ENCODE results near the gene FAM174B.

Gene FAM174B

GRCh38 chr15:92655178-92655995 lies at the start of gene FAM174B:
FAM174B (minus strand) TSS chr15:92655775.
- peak; percentile 84 for DNase-seq (ENCODE audit: low spot score)

GRCh38 chr15:92696096-92696495 lies 40.5 kb upstream of the FAM174B start:
- no peak for DNase-seq (ENCODE audit: low spot score)

- DNase-seq (ENCODE audit: low spot score): peak; percentile 81
Observed at GRCh38 chr15:92693691-92694331, 38.2 kb upstream of the FAM174B start.

GRCh38 chr15:92690395-92690794 lies 34.8 kb upstream of the FAM174B start:
- DNase-seq (ENCODE audit: low spot score): no peak

GRCh38 chr15:92687746-92688145 lies 32.2 kb upstream of the FAM174B start:
- no peak for DNase-seq (ENCODE audit: low spot score)

GRCh38 chr15:92687195-92687602 lies 31.6 kb upstream of the FAM174B start:
- no peak for DNase-seq (ENCODE audit: low spot score)

GRCh38 chr15:92683511-92683834 lies 27.9 kb upstream of the FAM174B start:
- no peak for DNase-seq (ENCODE audit: low spot score)

GRCh38 chr15:92682741-92683510 lies 27.4 kb upstream of the FAM174B start:
- DNase-seq (ENCODE audit: low spot score): no peak

- no peak for DNase-seq (ENCODE audit: low spot score)
Observed at GRCh38 chr15:92681141-92681631, 25.6 kb upstream of the FAM174B start.

- no peak for DNase-seq (ENCODE audit: low spot score)
Observed at GRCh38 chr15:92677999-92678398, 22.4 kb upstream of the FAM174B start.

- DNase-seq (ENCODE audit: low spot score): no peak
Observed at GRCh38 chr15:92676561-92676960, 21.0 kb upstream of the FAM174B start.

- no peak for DNase-seq (ENCODE audit: low spot score)
Observed at GRCh38 chr15:92675485-92675884, 19.9 kb upstream of the FAM174B start.

GRCh38 chr15:92674347-92674746 lies 18.8 kb upstream of the FAM174B start:
- no peak for DNase-seq (ENCODE audit: low spot score)

GRCh38 chr15:92672102-92672501 lies 16.5 kb upstream of the FAM174B start:
- no peak for DNase-seq (ENCODE audit: low spot score)

GRCh38 chr15:92671406-92671805 lies 15.8 kb upstream of the FAM174B start:
- DNase-seq (ENCODE audit: low spot score): no peak

GRCh38 chr15:92670621-92671020 lies 15.0 kb upstream of the FAM174B start:
- DNase-seq (ENCODE audit: low spot score): no peak

- no peak for DNase-seq (ENCODE audit: low spot score)
Observed at GRCh38 chr15:92669432-92669831, 13.9 kb upstream of the FAM174B start.

GRCh38 chr15:92668620-92669019 lies 13.0 kb upstream of the FAM174B start:
- no peak for DNase-seq (ENCODE audit: low spot score)

- no peak for DNase-seq (ENCODE audit: low spot score)
Observed at GRCh38 chr15:92667970-92668485, 12.5 kb upstream of the FAM174B start.

GRCh38 chr15:92667287-92667904 lies 11.8 kb upstream of the FAM174B start:
- DNase-seq (ENCODE audit: low spot score): peak; percentile 51

GRCh38 chr15:92666780-92667179 lies 11.2 kb upstream of the FAM174B start:
- DNase-seq (ENCODE audit: low spot score): no peak

- DNase-seq (ENCODE audit: low spot score): no peak
Observed at GRCh38 chr15:92665100-92665555, 9.6 kb upstream of the FAM174B start.
